Adrenal gland (tissue), 12 donors: ENCODE results near the gene BAK1. TPM values are rescaled to one million over a fixed set of nuclear protein-coding genes. Genes with fewer than 3 reads are reported as not detected.

Source experiments
- DNase-seq, 7 donors: peaks; one replicate each; pipeline ENCODE4 v3.0.0-alpha.2; 2019 to 2020
- H3K27ac ChIP-seq, 5 donors: fragments of 200-600 bp; sonication (generic) in 4 of 5; 1 replicate in 3 of 5; 2 replicates in 2 of 5; pipeline versions ENCODE4 v1.5.1 to v1.8.0; 2016 to 2020; ENCODE audit warnings: mild to moderate bottlenecking in 1 of 5
- H3K27me3 ChIP-seq: fragments of 200-600 bp; 2 replicates; pipeline ENCODE4 v1.8.0; 2021
- H3K36me3 ChIP-seq, 2 donors: fragments of 200-600 bp; replicated peaks in 1 of 2; 1 replicate in 1 of 2; 2 replicates in 1 of 2; pipeline versions ENCODE4 v1.5.1 to v1.8.0; 2018 to 2022
- H3K4me1 ChIP-seq, 2 donors: fragments of 200-600 bp; replicated peaks in 1 of 2; 1 replicate in 1 of 2; 2 replicates in 1 of 2; pipeline versions ENCODE4 v1.5.1 to v1.8.0; 2018 to 2021
- H3K4me3 ChIP-seq, 4 donors: fragments of 200-600 bp; sonication (generic) in 3 of 4; one replicate each; pipeline ENCODE4 v1.5.1; 2016 to 2018
- H3K9me3 ChIP-seq, 3 donors: fragments of 200-600 bp; sonication (generic) in 1 of 3; replicated peaks in 1 of 3; 1 replicate in 2 of 3; 2 replicates in 1 of 3; pipeline versions ENCODE4 v1.5.1 to v1.8.0; 2016 to 2021
- POLR2A ChIP-seq, 2 donors: fragments of 450-650 bp; IDR thresholded peaks; one replicate each; pipeline ENCODE4 v1.6.1; 2017; ENCODE audit warnings: antibody characterized with exemption in 2 of 2, mild to moderate bottlenecking in 2 of 2, moderate library complexity in 1 of 2
- WGBS, 4 donors: extraction: QIAGEN DNeasy Blood & Tissue Kit in 2 of 4; methylation state at CpG; one replicate each; pipeline versions ENCODE4 v1.1.5 to v1.1.7; 2013 to 2017; 5-methylcytosine and 5-hydroxymethylcytosine counted together
- intact Hi-C, 2 donors: fragments of 100-400 bp; cut with DNase I; formaldehyde crosslinking; loops; one replicate each; pipeline versions ENCODE4 v1.14.1 to v1.15.0; 2022 to 2023
- polyA plus RNA-seq, 3 donors: library from polyadenylated mRNA; stranded (reverse); fragments of 200-250 nt in 2 of 3; fragments of 350-450 nt in 1 of 3; fragmentation: Illumina TruSeq in 1 of 3; extraction: RNeasy Lipid Tissue Mini Kit (QIAGEN cat#74804) in 1 of 3; gene quantifications; one replicate each; pipeline ENCODE4 v1.2.3, GENCODE V29; 2013 to 2014
- total RNA-seq, 9 donors: library from RNA; depleted of rRNA in 4 of 9; stranded (reverse); fragments of >200 nt in 4 of 9; fragments of 120-200 nt in 1 of 9; fragmentation: NEBNext Ultra II Directional in 1 of 9; extraction: Animal tissue kit (Norgen Biotek cat#: 25700) in 1 of 9; gene quantifications; one replicate each; pipeline versions ENCODE4 v1.1.0 to v1.2.4, GENCODE V29; 2013 to 2023
- TF ChIP-seq, protein P1 (sequence below), 6 experiments: fragments of 450-650 bp in 4 of 6; fragments of 200-600 bp in 2 of 6; sonication (generic) in 1 of 6; IDR thresholded peaks; 1 replicate in 5 of 6; 2 replicates in 1 of 6; pipeline versions ENCODE4 v1.5.1 to v1.8.0; 2016 to 2021; ENCODE audit warnings: antibody characterized with exemption in 6 of 6, mild to moderate bottlenecking in 2 of 6, moderate library complexity in 1 of 6
- donor health status: healthy with polysubstance abuse.
- donor health status: Bipolar disorder and iron deficiency.
- donor health status: DM: yes; HTN: yes; CAD: no.
- donor health status: DM: no; HTN: no; CAD: no.
- donor health status: DM: no; HTN: no; CAD: no.
- donor health status: DM: yes; HTN: yes; CAD: no.

Gene BAK1
- total and polyA plus RNA-seq, 12 donors = 9.7 to 51.9 (median 23.3) TPM

DNA sequence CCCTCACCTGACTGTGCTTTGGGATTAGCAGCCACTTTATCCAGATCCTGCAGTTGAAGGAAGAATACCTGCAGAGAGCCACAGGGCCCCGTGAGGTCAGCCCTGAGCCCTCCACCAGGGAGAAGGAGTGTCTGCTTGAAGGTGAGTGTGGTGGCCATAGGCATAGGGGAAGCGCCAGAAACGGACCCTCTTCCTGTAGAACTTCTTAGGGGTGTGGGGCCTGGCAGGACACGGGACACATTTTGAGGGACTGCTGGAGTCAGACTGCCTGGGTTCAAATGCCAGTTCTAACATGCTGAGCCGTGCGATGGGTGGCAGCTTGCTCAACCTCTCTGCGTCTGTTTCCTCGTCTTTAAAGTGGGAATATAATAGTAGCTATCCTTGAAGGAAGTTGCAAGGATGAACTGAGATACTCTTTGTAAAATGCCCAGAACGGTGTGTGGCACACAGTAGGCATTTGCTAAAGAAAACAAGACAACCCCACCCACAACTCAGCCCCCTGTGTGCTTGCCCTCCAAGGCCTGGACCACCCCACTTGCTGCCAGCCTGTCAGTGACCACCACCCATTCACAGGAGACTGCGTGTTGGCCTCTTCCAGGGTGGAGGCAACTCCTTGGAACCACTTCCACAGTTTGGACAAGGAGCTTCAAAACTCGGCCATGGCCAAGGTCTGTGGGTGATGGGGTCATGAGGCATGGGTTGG lies 4.8 kb upstream of the BAK1 start:
- Histone ChIP-seq H3K9me3 (no peaks in the 10 kb centered on the region), H3K27me3 (no peaks in the 10 kb centered on the region), H3K4me3 (no peak overlapping the region), H3K27ac (no peak overlapping the region), H3K36me3 (no peaks in the 10 kb centered on the region), H3K4me1 (peaks cover 5 to 15% of the 10 kb centered on the region in 2 donors)
- intact Hi-C loops = loop anchor here (5.0 to 10.0 kb wide), 5 partner anchors 50 to 570 kb away; no protein-coding TSS in a partner anchor
- no peak for DNase-seq
- TF ChIP-seq POLR2A (IDR thresholded peaks at IDR 0.05) = no peak
- TF ChIP-seq, protein P1, sequence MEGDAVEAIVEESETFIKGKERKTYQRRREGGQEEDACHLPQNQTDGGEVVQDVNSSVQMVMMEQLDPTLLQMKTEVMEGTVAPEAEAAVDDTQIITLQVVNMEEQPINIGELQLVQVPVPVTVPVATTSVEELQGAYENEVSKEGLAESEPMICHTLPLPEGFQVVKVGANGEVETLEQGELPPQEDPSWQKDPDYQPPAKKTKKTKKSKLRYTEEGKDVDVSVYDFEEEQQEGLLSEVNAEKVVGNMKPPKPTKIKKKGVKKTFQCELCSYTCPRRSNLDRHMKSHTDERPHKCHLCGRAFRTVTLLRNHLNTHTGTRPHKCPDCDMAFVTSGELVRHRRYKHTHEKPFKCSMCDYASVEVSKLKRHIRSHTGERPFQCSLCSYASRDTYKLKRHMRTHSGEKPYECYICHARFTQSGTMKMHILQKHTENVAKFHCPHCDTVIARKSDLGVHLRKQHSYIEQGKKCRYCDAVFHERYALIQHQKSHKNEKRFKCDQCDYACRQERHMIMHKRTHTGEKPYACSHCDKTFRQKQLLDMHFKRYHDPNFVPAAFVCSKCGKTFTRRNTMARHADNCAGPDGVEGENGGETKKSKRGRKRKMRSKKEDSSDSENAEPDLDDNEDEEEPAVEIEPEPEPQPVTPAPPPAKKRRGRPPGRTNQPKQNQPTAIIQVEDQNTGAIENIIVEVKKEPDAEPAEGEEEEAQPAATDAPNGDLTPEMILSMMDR (IDR thresholded peaks at IDR 0.05) = no peak
- WGBS, 4 donors = 73 to 83% (median 79%) methylated on average over 11 of the region's 11 CpGs

DNA sequence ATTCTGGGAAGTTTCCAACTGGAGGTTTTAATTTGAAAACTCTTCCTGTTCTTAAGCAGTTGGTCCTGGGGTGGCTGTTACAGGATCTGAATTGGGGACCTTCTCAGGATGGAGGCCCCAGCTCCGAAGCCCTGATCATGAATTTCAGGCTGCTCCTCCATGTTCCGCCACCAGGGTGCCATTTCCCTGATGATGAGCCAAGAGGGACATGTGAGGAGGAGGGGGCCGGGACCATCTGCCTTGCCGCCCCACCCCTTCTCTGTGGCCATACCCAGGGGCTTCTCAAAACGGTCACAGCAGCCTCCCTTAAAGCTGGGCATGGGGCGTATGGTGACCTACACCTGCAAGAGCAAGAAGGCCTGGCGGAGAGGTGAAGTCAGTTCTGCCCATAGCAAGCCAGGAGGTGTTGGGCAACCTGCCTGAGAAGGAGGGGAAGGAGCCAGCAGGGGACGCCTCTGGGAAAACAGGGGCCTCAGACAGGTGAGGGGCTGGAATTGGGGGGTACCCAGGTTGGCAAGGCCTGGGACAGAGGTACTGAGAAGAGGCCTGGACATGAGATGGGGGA lies 3.6 kb upstream of the BAK1 start:
- H3K27ac ChIP-seq = no peak overlapping the region
- no peaks in the 10 kb centered on the region for H3K9me3 ChIP-seq
- H3K4me3 ChIP-seq = no peak overlapping the region
- DNase-seq = no peak
- H3K27me3 ChIP-seq = no peaks in the 10 kb centered on the region
- WGBS, 4 donors = 71 to 92% (median 80%) methylated on average over 3 to 8 of the region's 8 CpGs
- no peaks in the 10 kb centered on the region for H3K36me3 ChIP-seq
- intact Hi-C loops = loop anchor here (10.0 kb wide), 3 partner anchors 51 to 571 kb away; no protein-coding TSS in a partner anchor
- H3K4me1 ChIP-seq = peaks cover 11 to 13% of the 10 kb centered on the region in 2 donors
- TF ChIP-seq, protein P1 (IDR thresholded peaks at IDR 0.05) = peak in 3 of 6 experiments; percentile 10 to 16 (median 12)
- no peak for TF ChIP-seq POLR2A (IDR thresholded peaks at IDR 0.05)

- DNase-seq = no peak
- no peak for TF ChIP-seq POLR2A (IDR thresholded peaks at IDR 0.05)
- TF ChIP-seq, protein P1 (IDR thresholded peaks at IDR 0.05) = no peak
- H3K4me3 ChIP-seq = no peak overlapping the region
- peaks cover 33 to 37% of the 10 kb centered on the region in 2 donors for H3K4me1 ChIP-seq
- H3K9me3 ChIP-seq = no peaks in the 10 kb centered on the region
- no peaks in the 10 kb centered on the region for H3K27me3 ChIP-seq
- no peak overlapping the region for H3K27ac ChIP-seq
- WGBS, 4 donors = 89 to 97% (median 92%) methylated on average over 5 of the region's 5 CpGs
- peaks cover 0 to 8% of the 10 kb centered on the region in 2 donors for H3K36me3 ChIP-seq
- intact Hi-C loops = loop anchor here (10.0 kb wide), 3 partner anchors 54 to 574 kb away; no protein-coding TSS in a partner anchor
These were observed 1.1 kb upstream of the BAK1 start for GRCh38 chr6:33581186-33581585.

GRCh38 chr6:33578588-33579011 lies 1.5 kb downstream of the BAK1 start:
- no peak for TF ChIP-seq POLR2A (IDR thresholded peaks at IDR 0.05)
- TF ChIP-seq, protein P1 (IDR thresholded peaks at IDR 0.05) = no peak
- Histone ChIP-seq H3K9me3 (no peaks in the 10 kb centered on the region), H3K27me3 (no peaks in the 10 kb centered on the region), H3K4me1 (peaks cover 33 to 37% of the 10 kb centered on the region in 2 donors), H3K27ac (peak overlapping the region; percentile 82 to 95 (median 94)), H3K36me3 (peaks cover 0 to 31% of the 10 kb centered on the region in 2 donors), H3K4me3 (peak overlapping the region in 2 of 4 donors; percentile 82 to 91)
- intact Hi-C loops = loop anchor here in 1 of 2 donors (10.0 kb wide), 1 partner anchor 154 kb away; the partner anchor contains the start of gene SYNGAP1
- peak in 2 of 7 donors; percentile 40 to 54 for DNase-seq
- WGBS, 4 donors = 60 to 75% (median 64%) methylated on average over 5 to 9 of the region's 9 CpGs
